DND-41 (cell line): ENCODE measurements around the gene ATXN1.

Experiments used
- EZH2 ChIP-seq: IDR thresholded peaks from 3 replicates; pipeline ENCODE4 v1.6.1; 2012; ENCODE audit warnings: borderline replicate concordance, low read depth, mild to moderate bottlenecking, moderate library complexity, low read length, inconsistent platforms; ENCODE audit not compliant: severe bottlenecking
- TF ChIP-seq, protein P1 (sequence below): IDR thresholded peaks from 2 replicates; pipeline ENCODE4 v1.5.1; 2012; ENCODE audit warnings: borderline replicate concordance, low read length, moderate library complexity, mild to moderate bottlenecking; ENCODE audit not compliant: poor library complexity, severe bottlenecking; ENCODE audit errors: extremely low read depth

DNA sequence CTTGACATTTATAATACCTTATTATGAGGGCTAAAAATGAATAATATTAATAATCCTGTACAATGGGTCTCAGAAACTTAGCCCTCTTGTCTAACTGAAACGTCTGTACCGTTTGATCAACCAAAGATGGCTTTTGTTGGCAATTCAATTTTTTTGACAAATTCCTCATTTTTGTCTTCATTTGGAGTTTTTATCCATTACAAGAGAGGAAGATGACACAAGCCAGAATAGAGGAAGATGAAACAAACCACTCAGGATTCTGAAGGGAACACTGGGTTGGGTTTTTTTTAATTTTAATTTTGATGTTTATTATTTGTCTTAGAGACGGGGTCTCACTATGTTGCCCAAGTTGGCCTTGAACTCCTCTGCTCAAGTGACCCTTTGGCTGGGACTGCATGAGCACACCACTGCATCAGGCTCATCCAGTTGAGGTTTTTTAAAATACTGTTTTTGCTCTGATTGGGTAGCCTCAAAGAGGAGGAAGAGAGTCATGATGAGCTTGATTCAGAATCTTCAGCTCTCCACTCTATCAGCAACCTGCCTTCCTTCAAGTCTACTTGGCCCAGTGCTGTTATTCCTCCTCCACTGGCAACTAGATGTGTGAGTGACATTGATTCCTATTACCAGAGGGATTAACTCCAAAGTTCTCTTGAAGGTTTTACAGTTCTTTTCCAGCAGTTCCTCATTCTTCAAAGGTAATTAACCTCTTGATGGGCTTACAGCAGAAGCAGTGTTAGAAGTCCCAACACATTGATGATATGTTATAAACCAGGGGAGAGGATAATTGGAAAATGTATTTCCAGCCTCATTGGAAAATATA lies 71.3 kb downstream of the ATXN1 start:
- TF ChIP-seq, protein P1, sequence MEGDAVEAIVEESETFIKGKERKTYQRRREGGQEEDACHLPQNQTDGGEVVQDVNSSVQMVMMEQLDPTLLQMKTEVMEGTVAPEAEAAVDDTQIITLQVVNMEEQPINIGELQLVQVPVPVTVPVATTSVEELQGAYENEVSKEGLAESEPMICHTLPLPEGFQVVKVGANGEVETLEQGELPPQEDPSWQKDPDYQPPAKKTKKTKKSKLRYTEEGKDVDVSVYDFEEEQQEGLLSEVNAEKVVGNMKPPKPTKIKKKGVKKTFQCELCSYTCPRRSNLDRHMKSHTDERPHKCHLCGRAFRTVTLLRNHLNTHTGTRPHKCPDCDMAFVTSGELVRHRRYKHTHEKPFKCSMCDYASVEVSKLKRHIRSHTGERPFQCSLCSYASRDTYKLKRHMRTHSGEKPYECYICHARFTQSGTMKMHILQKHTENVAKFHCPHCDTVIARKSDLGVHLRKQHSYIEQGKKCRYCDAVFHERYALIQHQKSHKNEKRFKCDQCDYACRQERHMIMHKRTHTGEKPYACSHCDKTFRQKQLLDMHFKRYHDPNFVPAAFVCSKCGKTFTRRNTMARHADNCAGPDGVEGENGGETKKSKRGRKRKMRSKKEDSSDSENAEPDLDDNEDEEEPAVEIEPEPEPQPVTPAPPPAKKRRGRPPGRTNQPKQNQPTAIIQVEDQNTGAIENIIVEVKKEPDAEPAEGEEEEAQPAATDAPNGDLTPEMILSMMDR, result no peak
- no peak for TF ChIP-seq EZH2
